ENCODE data around the gene FAM236D. TPM values are rescaled to one million over a fixed set of nuclear protein-coding genes. Genes with fewer than 3 reads are reported as not detected.
"Not testable (repeated sequence)": the region's sequence is repeated elsewhere in the genome, so short reads cannot be mapped to it uniquely, and the experiment has no call there.

FAM236D gene
- total RNA-seq: not detected

GRCh38 chrX:72808110-72808509, at the start of gene FAM236D:
FAM236D (minus strand) TSS chrX:72808210; CDS start chrX:72808110, 100 bp downstream.
- H3K36me3 ChIP-seq, H3K4me1 ChIP-seq, H3K27me3 ChIP-seq, H3K27ac ChIP-seq, H3K4me3 ChIP-seq, H3K9me3 ChIP-seq, DNase-seq: not testable (repeated sequence)

GRCh38 chrX:72837532-72837931, 29.5 kb upstream of the FAM236D start:
- DNase-seq: not testable (repeated sequence)

GRCh38 chrX:72830701-72831100, 22.7 kb upstream of the FAM236D start:
- H3K9me3 ChIP-seq, H3K36me3 ChIP-seq, H3K27ac ChIP-seq, H3K4me3 ChIP-seq, H3K27me3 ChIP-seq, DNase-seq, H3K4me1 ChIP-seq: not testable (repeated sequence)

More at GRCh38 chrX:72837532-72837931, 29.5 kb upstream of the FAM236D start:
- H3K36me3 ChIP-seq, H3K27me3 ChIP-seq, H3K4me1 ChIP-seq, H3K27ac ChIP-seq, H3K9me3 ChIP-seq, H3K4me3 ChIP-seq: not testable (repeated sequence)

DNA sequence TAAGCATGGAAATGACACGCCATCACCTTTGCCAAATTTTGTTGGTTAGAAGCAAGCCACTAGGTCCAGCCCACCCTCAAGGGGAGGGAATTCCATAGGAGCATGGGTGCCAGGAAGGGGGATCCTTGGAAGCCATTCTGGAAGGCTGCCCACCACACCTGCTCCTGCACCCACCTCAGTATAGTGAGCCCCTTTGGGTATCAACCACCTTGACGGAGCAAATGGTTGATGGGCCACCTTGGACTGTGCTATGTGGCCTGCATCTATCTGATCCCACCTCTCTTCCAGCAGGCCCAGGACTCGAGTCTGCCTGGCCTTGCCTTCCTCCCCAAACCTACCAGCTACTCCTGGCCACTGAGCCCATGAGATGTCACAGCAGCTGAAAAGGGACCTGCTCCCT, 17.6 kb downstream of the FAM236D start:
- H3K27ac ChIP-seq, H3K4me1 ChIP-seq, H3K27me3 ChIP-seq, H3K36me3 ChIP-seq, H3K4me3 ChIP-seq, H3K9me3 ChIP-seq, DNase-seq: not testable (repeated sequence)

DNA sequence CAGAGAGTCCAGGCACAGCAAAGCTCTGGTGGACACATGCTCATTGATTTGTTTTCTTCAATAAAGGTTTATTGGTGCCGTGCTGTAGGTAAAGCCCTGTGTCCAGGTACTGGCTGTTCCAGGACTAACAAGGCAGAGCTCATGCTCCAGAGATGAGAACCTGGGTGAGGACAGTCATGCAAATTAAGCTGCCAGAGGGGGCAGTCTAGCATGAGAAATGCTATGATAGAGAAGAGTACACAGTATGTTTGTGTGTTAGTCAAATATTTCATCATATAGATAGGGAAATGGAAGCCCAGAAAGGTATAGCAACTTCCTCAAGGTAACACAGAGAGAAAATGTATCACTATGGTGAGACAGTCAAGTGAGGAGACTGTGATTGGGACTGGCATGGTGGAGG, 19.9 kb downstream of the FAM236D start:
- not testable (repeated sequence) for H3K4me1 ChIP-seq, DNase-seq, H3K27ac ChIP-seq, H3K9me3 ChIP-seq, H3K27me3 ChIP-seq, H3K36me3 ChIP-seq, H3K4me3 ChIP-seq

DNA sequence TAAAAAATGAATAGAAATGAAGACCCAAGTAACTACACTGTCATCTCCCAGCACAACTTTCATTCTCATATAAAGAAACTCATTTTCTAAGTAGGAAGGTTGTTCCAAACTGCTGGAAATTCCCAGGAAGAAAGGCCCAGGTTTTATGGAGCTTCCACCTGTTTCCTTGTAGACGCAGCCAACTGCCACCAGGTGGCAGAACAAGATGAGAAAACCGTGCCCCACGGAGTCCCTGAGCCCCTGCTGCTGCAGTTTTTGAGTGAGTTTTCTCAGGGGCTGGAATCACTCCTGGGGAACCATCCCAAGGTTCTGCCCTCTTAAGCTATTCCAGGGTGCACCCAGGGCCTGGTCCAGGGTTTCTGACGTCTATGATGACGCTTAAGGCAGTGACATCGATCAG, 24.0 kb downstream of the FAM236D start:
- not testable (repeated sequence) for H3K36me3 ChIP-seq, DNase-seq, H3K9me3 ChIP-seq, H3K27ac ChIP-seq, H3K4me1 ChIP-seq, H3K27me3 ChIP-seq, H3K4me3 ChIP-seq

DNA sequence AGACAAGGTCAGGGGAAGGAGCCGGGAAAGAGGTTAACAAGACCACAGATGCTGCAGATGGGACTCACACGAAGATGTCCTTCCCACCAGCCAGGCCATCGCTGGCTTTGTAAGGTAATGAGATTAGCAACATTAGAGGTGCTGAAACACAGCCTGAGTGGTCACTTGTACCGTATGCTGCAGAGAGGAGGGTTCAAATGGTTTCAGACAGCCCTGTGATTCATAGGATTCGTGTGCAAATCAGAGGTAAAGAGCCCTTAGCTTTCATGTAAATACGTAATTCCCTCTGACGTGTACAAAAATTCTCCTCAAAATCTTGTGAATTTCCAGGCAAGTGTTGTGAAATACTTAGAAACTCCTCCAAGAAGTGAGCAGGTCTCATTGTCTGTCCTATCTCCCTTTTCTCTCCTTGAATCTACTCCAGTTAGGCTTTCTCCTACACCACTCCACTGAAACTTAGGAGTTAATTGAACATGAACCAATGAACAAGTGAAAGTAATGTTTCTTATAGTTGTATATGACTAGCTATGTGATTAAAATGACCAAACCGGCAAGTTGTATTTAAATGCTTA, 24.6 kb downstream of the FAM236D start:
- H3K27me3 ChIP-seq, H3K36me3 ChIP-seq, H3K4me1 ChIP-seq, H3K27ac ChIP-seq, H3K9me3 ChIP-seq, H3K4me3 ChIP-seq, DNase-seq: not testable (repeated sequence)

GRCh38 chrX:72782560-72782959, 25.4 kb downstream of the FAM236D start, which contains the start of gene FAM236B:
FAM236B (minus strand) TSS chrX:72782660; CDS start chrX:72782560, 100 bp downstream.
- DNase-seq, H3K27ac ChIP-seq, H3K4me1 ChIP-seq, H3K9me3 ChIP-seq, H3K27me3 ChIP-seq, H3K4me3 ChIP-seq, H3K36me3 ChIP-seq: not testable (repeated sequence)

DNA sequence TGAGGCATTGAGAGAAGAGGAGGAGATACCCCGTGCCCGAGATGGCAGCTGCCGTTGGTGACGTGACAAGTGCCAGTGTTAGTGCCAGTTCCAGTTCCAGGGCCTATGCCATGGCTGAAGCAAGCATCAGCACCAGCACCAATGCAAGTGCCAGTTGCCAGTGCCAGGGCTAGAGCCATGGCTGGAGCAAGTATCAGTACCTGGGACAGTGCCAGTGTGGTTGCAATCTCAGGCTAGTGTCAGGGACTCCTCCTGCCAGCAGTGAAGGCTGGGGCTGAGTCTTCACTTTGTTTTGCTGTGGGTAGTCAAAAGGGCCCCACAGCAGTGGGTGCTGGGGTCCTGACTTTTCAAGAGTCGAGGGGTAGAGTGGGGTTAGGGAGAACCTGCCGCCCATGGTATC, 29.9 kb downstream of the FAM236D start:
- not testable (repeated sequence) for DNase-seq, H3K27me3 ChIP-seq, H3K27ac ChIP-seq, H3K9me3 ChIP-seq, H3K4me3 ChIP-seq, H3K36me3 ChIP-seq, H3K4me1 ChIP-seq

DNA sequence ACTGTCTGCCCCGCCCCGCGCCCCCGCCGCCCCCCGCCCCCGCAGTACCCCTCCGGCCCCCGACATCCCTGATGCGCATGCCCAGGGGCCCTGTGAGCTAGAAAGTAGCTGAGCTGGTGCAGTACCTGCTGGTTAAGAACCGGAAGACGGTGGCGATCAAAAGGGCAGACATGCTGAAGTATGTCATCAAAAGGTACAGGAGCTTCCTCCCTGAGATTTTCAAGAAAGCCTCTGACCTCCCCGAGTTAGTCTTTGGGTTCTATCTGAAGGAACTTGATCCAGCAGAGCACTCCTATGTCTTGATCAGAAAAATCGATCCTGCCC, 30.6 kb downstream of the FAM236D start:
- H3K9me3 ChIP-seq, H3K27me3 ChIP-seq, DNase-seq, H3K27ac ChIP-seq, H3K4me1 ChIP-seq, H3K36me3 ChIP-seq, H3K4me3 ChIP-seq: not testable (repeated sequence)

GRCh38 chrX:72776653-72777466, 31.1 kb downstream of the FAM236D start, which contains the start of gene DMRTC1B:
DMRTC1B (plus strand) TSS chrX:72776890; CDS start chrX:72845136, 68,246 bp downstream.
- DNase-seq, H3K4me3 ChIP-seq, H3K9me3 ChIP-seq, H3K4me1 ChIP-seq, H3K27ac ChIP-seq, H3K36me3 ChIP-seq, H3K27me3 ChIP-seq: not testable (repeated sequence)

GRCh38 chrX:72760454-72760853, 47.6 kb downstream of the FAM236D start:
- H3K27ac ChIP-seq, H3K36me3 ChIP-seq, H3K27me3 ChIP-seq, H3K4me3 ChIP-seq, DNase-seq, H3K4me1 ChIP-seq, H3K9me3 ChIP-seq: not testable (repeated sequence)

Other genes with a start within 250 kb of the FAM236D start
- 10 to 100 TPM; 24.2 to 48.9 (median 46.0) TPM for gene HDAC8, start 235.4 kb downstream of the FAM236D start, total RNA-seq
- gene PHKA1, start 93.9 kb downstream of the FAM236D start, total RNA-seq: 1 to 10 TPM; 2.5 to 6.3 (median 4.4) TPM
- not detected for gene DMRTC1B, start 31.3 kb downstream of the FAM236D start, total RNA-seq
- gene FAM236B, start 25.6 kb downstream of the FAM236D start, total RNA-seq: not detected
- gene FAM236C, start 104.4 kb upstream of the FAM236D start, total RNA-seq: not detected
- gene FAM236A, start 130.0 kb upstream of the FAM236D start, total RNA-seq: not detected
- gene DMRTC1, start 135.6 kb upstream of the FAM236D start, total RNA-seq: not detected
- gene PABPC1L2B, start 194.7 kb upstream of the FAM236D start, total RNA-seq: not detected

All from Peyer's patch (tissue), 4 donors.